Suprapubic skin (tissue), 3 donors: Measurements from ENCODE around the gene HSPB6.

Source experiments
- CTCF ChIP-seq, 2 donors: fragments of 200-600 bp in 1 of 2; fragments of 450-650 bp in 1 of 2; sonication (generic) in 1 of 2; IDR thresholded peaks; one replicate each; pipeline ENCODE4 v1.5.1; 2016 to 2019; ENCODE audit warnings: antibody characterized with exemption in 2 of 2, mild to moderate bottlenecking in 1 of 2, moderate library complexity in 1 of 2
- POLR2AphosphoS5 ChIP-seq, 3 donors: sonication (generic); formaldehyde crosslinking; IDR thresholded peaks; one replicate each; pipeline ENCODE4 v1.6.1; 2017; ENCODE audit warnings: antibody characterized with exemption in 3 of 3

- TF ChIP-seq POLR2AphosphoS5 (IDR thresholded peaks at IDR 0.05) (no peak), CTCF (IDR thresholded peaks at IDR 0.05) (no peak)
These were observed 40.6 kb downstream of the HSPB6 start for GRCh38 chr19:35715981-35716800.
